IMR-90 (cell line): ENCODE data around the gene TMPRSS11E. TPM values are rescaled to one million over a fixed set of nuclear protein-coding genes. Genes with fewer than 3 reads are reported as not detected.

Experiments used
- ATAC-seq: fragments of 200-7000 bp; cut with Tn5 transposase; 2 replicates; pipeline ENCODE4 v1.9.1; 2020; ENCODE audit warnings: low read depth, mild to moderate bottlenecking, moderate library complexity
- BruUV-seq: library from RNA; stranded (reverse); fragments of 400-500 nt; replicated peaks from 2 replicates; lab custom pipeline; 2021; lab: Mats Ljungman, UMichigan
- CTCF ChIA-PET: fragments of 300-600 bp; formaldehyde crosslinking; extraction: SDS; loops from one replicate; lab custom pipeline; 2021; ENCODE audit warnings: antibody characterized with exemption; lab: Yijun Ruan, JAX
- POLR2A ChIA-PET: fragments of 300-600 bp; sonication (Branson Sonifier 250); formaldehyde crosslinking; loops from one replicate; lab custom pipeline; 2022; ENCODE audit warnings: antibody characterized with exemption; ENCODE audit not compliant: unreplicated experiment; lab: Charles Lee
- DNase-seq: peaks from one replicate; pipeline ENCODE4 v3.0.0; 2013
- H2AFZ ChIP-seq: replicated peaks from 2 replicates; pipeline ENCODE3; 2013; ENCODE audit warnings: low read length, mild to moderate bottlenecking; ENCODE audit not compliant: poor library complexity
- H2AK5ac ChIP-seq: 2 replicates; pipeline ENCODE4 v1.6.1; 2013; ENCODE audit warnings: low read depth, low read length, inconsistent platforms
- H2AK9ac ChIP-seq: replicated peaks from 2 replicates; pipeline ENCODE3; 2013; ENCODE audit warnings: mild to moderate bottlenecking, low read depth, low read length, moderate library complexity; ENCODE audit not compliant: poor library complexity
- H2BK120ac ChIP-seq: 2 replicates; pipeline ENCODE4 v1.6.1; 2013; ENCODE audit warnings: low read depth, low read length, inconsistent platforms
- H2BK15ac ChIP-seq: 3 replicates; pipeline ENCODE4 v1.6.1; 2013; ENCODE audit warnings: low read depth, low read length, inconsistent platforms
- H2BK20ac ChIP-seq: 2 replicates; pipeline ENCODE4 v1.6.1; 2013; ENCODE audit warnings: low read depth, mild to moderate bottlenecking, inconsistent platforms, low read length, moderate library complexity
- H2BK5ac ChIP-seq: 2 replicates; pipeline ENCODE4 v1.6.1; 2013; ENCODE audit warnings: mild to moderate bottlenecking, low read depth, low read length, inconsistent platforms; ENCODE audit not compliant: poor library complexity, severe bottlenecking
- H3K14ac ChIP-seq: replicated peaks from 2 replicates; pipeline ENCODE4 v1.6.1; 2013; ENCODE audit warnings: low read depth, low read length, inconsistent platforms
- H3K18ac ChIP-seq: 2 replicates; pipeline ENCODE4 v1.6.1; 2013; ENCODE audit warnings: low read depth, low read length, control low read depth
- H3K23ac ChIP-seq: 2 replicates; pipeline ENCODE4 v1.6.1; 2013; ENCODE audit warnings: low read depth, low read length, inconsistent platforms
- H3K27ac ChIP-seq: 2 replicates; pipeline ENCODE4 v1.5.1; 2013; ENCODE audit warnings: mild to moderate bottlenecking, control low read depth, low read length; ENCODE audit not compliant: insufficient read depth
- H3K27me3 ChIP-seq: 2 replicates; pipeline ENCODE4 v1.6.1; 2013; ENCODE audit warnings: low read length; ENCODE audit not compliant: control insufficient read depth, insufficient read depth
- H3K36me3 ChIP-seq: 2 replicates; pipeline ENCODE4 v1.6.1; 2013; ENCODE audit warnings: low read length, mixed read lengths; ENCODE audit not compliant: control insufficient read depth, insufficient read depth
- H3K4ac ChIP-seq: 2 replicates; pipeline ENCODE4 v1.6.1; 2013; ENCODE audit warnings: low read depth, low read length, inconsistent platforms
- H3K4me1 ChIP-seq: 2 replicates; pipeline ENCODE4 v1.6.1; 2013; ENCODE audit warnings: low read length, mixed read lengths; ENCODE audit not compliant: control insufficient read depth, insufficient read depth
- H3K4me2 ChIP-seq: 2 replicates; pipeline ENCODE4 v1.6.1; 2013; ENCODE audit warnings: low read depth, mild to moderate bottlenecking, control low read depth, low read length, moderate library complexity
- H3K4me3 ChIP-seq: 2 replicates; pipeline ENCODE4 v1.5.1; 2013; ENCODE audit warnings: low read depth, mild to moderate bottlenecking, control low read depth, low read length, moderate library complexity; ENCODE audit not compliant: insufficient read depth
- H3K56ac ChIP-seq: 2 replicates; pipeline ENCODE4 v1.6.1; 2013; ENCODE audit warnings: low read length, inconsistent platforms; ENCODE audit not compliant: insufficient read depth; ENCODE audit errors: extremely low read depth
- H3K79me1 ChIP-seq, 2 experiments: 2 replicates each; pipeline ENCODE4 v1.6.1; 2013; ENCODE audit warnings: low read length in 2 of 2, inconsistent platforms in 1 of 2, low read depth in 1 of 2
- H3K9ac ChIP-seq: 2 replicates; pipeline ENCODE4 v1.6.1; 2013; ENCODE audit warnings: low read depth, low read length, control low read depth
- H3K9me1 ChIP-seq: 2 replicates; pipeline ENCODE4 v1.6.1; 2013; ENCODE audit warnings: low read length, inconsistent platforms; ENCODE audit not compliant: insufficient read depth
- H3K9me3 ChIP-seq: 2 replicates; pipeline ENCODE4 v1.6.1; 2013; ENCODE audit warnings: low read length; ENCODE audit not compliant: control insufficient read depth, insufficient read depth
- H4K20me1 ChIP-seq: 2 replicates; pipeline ENCODE4 v1.6.1; 2013; ENCODE audit warnings: low read length, inconsistent platforms; ENCODE audit not compliant: insufficient read depth
- H4K5ac ChIP-seq: 2 replicates; pipeline ENCODE4 v1.6.1; 2013; ENCODE audit warnings: mild to moderate bottlenecking, low read depth, low read length, control low read depth
- H4K8ac ChIP-seq, 2 experiments: 2 replicates each; pipeline ENCODE4 v1.6.1; 2013; ENCODE audit warnings: low read depth in 2 of 2, low read length in 2 of 2, control low read depth in 1 of 2, inconsistent platforms in 1 of 2
- H4K91ac ChIP-seq: 2 replicates; pipeline ENCODE4 v1.6.1; 2013; ENCODE audit warnings: low read depth, low read length, inconsistent platforms; ENCODE audit not compliant: insufficient read depth
- BHLHE40 ChIP-seq: fragments of 150-350 bp; IDR thresholded peaks from 2 replicates; pipeline ENCODE4 v1.6.1; 2016; ENCODE audit warnings: mild to moderate bottlenecking, low read depth, low read length
- CEBPB ChIP-seq: IDR thresholded peaks from 2 replicates; pipeline ENCODE4 v1.6.1; 2012; ENCODE audit warnings: low read depth, low read length, improper control_type of control experiment
- CHD1 ChIP-seq: IDR thresholded peaks from 2 replicates; pipeline ENCODE4 v1.6.1; 2012; ENCODE audit warnings: low read depth, low read length, improper control_type of control experiment
- CTCF ChIP-seq: conservative IDR thresholded peaks from 2 replicates; pipeline ENCODE4 v1.5.1; 2012; ENCODE audit warnings: mild to moderate bottlenecking, low read depth, low read length, improper control_type of control experiment
- FOS ChIP-seq: fragments of 150-350 bp; IDR thresholded peaks from 2 replicates; pipeline ENCODE4 v1.6.1; 2016; ENCODE audit warnings: low read depth, low read length
- MAFK ChIP-seq: IDR thresholded peaks from 2 replicates; pipeline ENCODE4 v1.6.1; 2012; ENCODE audit warnings: low read depth, low read length, improper control_type of control experiment
- MAZ ChIP-seq: IDR thresholded peaks from 2 replicates; pipeline ENCODE4 v1.6.1; 2012; ENCODE audit warnings: low read depth, mild to moderate bottlenecking, low read length, improper control_type of control experiment, moderate library complexity, borderline replicate concordance
- MXI1 ChIP-seq: IDR thresholded peaks from 2 replicates; pipeline ENCODE4 v1.6.1; 2012; ENCODE audit warnings: low read depth, mild to moderate bottlenecking, low read length, moderate library complexity, borderline replicate concordance
- NFE2L2 ChIP-seq: fragments of 150-350 bp; IDR thresholded peaks from 2 replicates; pipeline ENCODE4 v1.6.1; 2016; ENCODE audit warnings: low read depth, mild to moderate bottlenecking, low read length
- POLR2A ChIP-seq: IDR thresholded peaks from 2 replicates; pipeline ENCODE4 v1.6.1; 2012; ENCODE audit warnings: mild to moderate bottlenecking, low read depth, low read length
- RAD21 ChIP-seq: IDR thresholded peaks from 2 replicates; pipeline ENCODE4 v1.6.1; 2012; ENCODE audit warnings: low read length, improper control_type of control experiment
- RCOR1 ChIP-seq: IDR thresholded peaks from 2 replicates; pipeline ENCODE4 v1.6.1; 2012; ENCODE audit warnings: mild to moderate bottlenecking, low read length, improper control_type of control experiment; ENCODE audit not compliant: insufficient replicate concordance
- RFX5 ChIP-seq: IDR thresholded peaks from 2 replicates; pipeline ENCODE4 v1.8.0; 2012; ENCODE audit warnings: low read depth, mild to moderate bottlenecking, low read length, moderate library complexity
- SMC3 ChIP-seq: fragments of 150-350 bp; IDR thresholded peaks from 2 replicates; pipeline ENCODE4 v1.6.1; 2016; ENCODE audit warnings: low read depth, mild to moderate bottlenecking, antibody characterized with exemption, low read length, moderate library complexity
- USF2 ChIP-seq: fragments of 150-350 bp; IDR thresholded peaks from 2 replicates; pipeline ENCODE4 v1.6.1; 2017; ENCODE audit warnings: mild to moderate bottlenecking, antibody characterized with exemption, low read length, low read depth
- WGBS, 2 experiments: methylation state at CpG; one replicate each; pipeline versions ENCODE4 v1.1.5 to v1.1.7; 2013; ENCODE audit warnings: missing lambda C conversion rate in 2 of 2; ENCODE audit not compliant: insufficient read length in 1 of 2; ENCODE audit errors: extremely low coverage in 2 of 2; 5-methylcytosine and 5-hydroxymethylcytosine counted together
- dilution Hi-C: fragments of 300-500 bp; cut with HindIII; formaldehyde crosslinking; loops from one replicate; pipeline ENCODE4 v1.14.3; 2018; ENCODE audit warnings: low sequenced_read_pairs; ENCODE audit not compliant: unreplicated experiment
- in situ Hi-C: fragments of 300-500 bp; cut with MboI; formaldehyde crosslinking; loops from 3 replicates; pipeline ENCODE4 v1.14.3; 2019; ENCODE audit warnings: low sequenced_read_pairs, inconsistent platforms, mixed read lengths
- intact Hi-C: fragments of 100-400 bp; cut with micrococcal nuclease; formaldehyde crosslinking; loops from 2 replicates; pipeline ENCODE4 v1.10.0; 2022
- polyA plus RNA-seq, 3 experiments: library from polyadenylated mRNA; depleted of rRNA; stranded (reverse); fragments of >200 nt; gene quantifications; 2 replicates each; pipeline ENCODE4 v1.2.3, GENCODE V29; 2012; ENCODE audit warnings: low replicate concordance in 1 of 3
- total RNA-seq: library from RNA; depleted of rRNA; stranded (reverse); fragments of >200 nt; gene quantifications from 2 replicates; pipeline ENCODE4 v1.2.3, GENCODE V29; 2012
- TF ChIP-seq, protein P1 (sequence below): fragments of 150-350 bp; IDR thresholded peaks from 2 replicates; pipeline ENCODE4 v1.6.1; 2016; ENCODE audit warnings: low read depth, mild to moderate bottlenecking, low read length, moderate library complexity, borderline replicate concordance

TMPRSS11E gene
- total and polyA plus RNA-seq, 2 of the 4 experiments (the other 2 are of a cell fraction): not detected

DNA sequence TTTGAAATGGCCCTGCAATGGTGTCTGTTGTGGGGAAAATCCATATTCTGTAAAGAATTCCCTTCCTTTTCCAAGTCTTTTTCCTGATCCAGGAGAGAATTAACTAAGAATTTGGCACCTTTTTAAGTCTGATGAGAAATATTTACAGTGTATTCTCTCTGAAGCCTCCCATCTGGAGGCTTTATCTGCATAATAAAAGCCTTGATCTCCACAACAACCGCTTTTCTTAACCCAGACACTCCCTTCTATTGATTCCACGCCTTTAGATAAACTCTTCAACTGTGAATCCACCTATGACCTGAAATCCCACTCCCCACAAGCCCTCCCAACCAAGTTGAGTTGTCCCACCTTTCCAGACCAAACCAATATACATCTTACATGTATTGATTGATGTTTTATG is 43.1 kb upstream of the TMPRSS11E start:
- no peak overlapping the region for H3K4ac ChIP-seq
- intact Hi-C loops (no loop called here), dilution Hi-C loops (no loop called here), in situ Hi-C loops (no loop called here)
- no peaks in the 10 kb centered on the region for H3K9me3 ChIP-seq
- TF ChIP-seq RCOR1: no peak
- TF ChIP-seq RFX5: no peak
- no peak for TF ChIP-seq NFE2L2
- TF ChIP-seq BHLHE40: no peak
- no peak for TF ChIP-seq FOS
- no peak for TF ChIP-seq MAZ
- no peak for TF ChIP-seq CEBPB
- TF ChIP-seq MXI1: no peak
- no peak for TF ChIP-seq POLR2A
- TF ChIP-seq MAFK: no peak
- TF ChIP-seq, protein P1, sequence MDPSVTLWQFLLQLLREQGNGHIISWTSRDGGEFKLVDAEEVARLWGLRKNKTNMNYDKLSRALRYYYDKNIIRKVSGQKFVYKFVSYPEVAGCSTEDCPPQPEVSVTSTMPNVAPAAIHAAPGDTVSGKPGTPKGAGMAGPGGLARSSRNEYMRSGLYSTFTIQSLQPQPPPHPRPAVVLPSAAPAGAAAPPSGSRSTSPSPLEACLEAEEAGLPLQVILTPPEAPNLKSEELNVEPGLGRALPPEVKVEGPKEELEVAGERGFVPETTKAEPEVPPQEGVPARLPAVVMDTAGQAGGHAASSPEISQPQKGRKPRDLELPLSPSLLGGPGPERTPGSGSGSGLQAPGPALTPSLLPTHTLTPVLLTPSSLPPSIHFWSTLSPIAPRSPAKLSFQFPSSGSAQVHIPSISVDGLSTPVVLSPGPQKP: no peak
- TF ChIP-seq SMC3: no peak
- no peak for TF ChIP-seq CHD1
- no peak for TF ChIP-seq RAD21
- TF ChIP-seq USF2: no peak
- TF ChIP-seq CTCF: no peak
- 0 out of 2 replicates have a peak, but pooled peaks cover 2% of the 10 kb centered on the region for H3K9me1 ChIP-seq
- no peak overlapping the region for H4K5ac ChIP-seq
- H3K36me3 ChIP-seq: no peaks in the 10 kb centered on the region
- H2BK15ac ChIP-seq: no peak overlapping the region
- no peak overlapping the region for H2AK9ac ChIP-seq
- ChIA-PET POLR2A (no interaction called here), CTCF (no interaction called here)
- DNase-seq (no peak), ATAC-seq (no peak)
- H4K20me1 ChIP-seq: no peaks in the 10 kb centered on the region
- H3K9ac ChIP-seq: no peak overlapping the region
- no peak overlapping the region for H2BK120ac ChIP-seq
- H3K56ac ChIP-seq: no peak overlapping the region
- H3K14ac ChIP-seq: no peak overlapping the region
- no peak overlapping the region for H3K18ac ChIP-seq
- H3K27ac ChIP-seq: no peak overlapping the region
- no peak overlapping the region for H2BK5ac ChIP-seq
- no peak overlapping the region for H4K8ac ChIP-seq
- no CpG with 5 or more reads among the region's 2 CpGs for WGBS, 2 experiments
- no peak overlapping the region for H2AFZ ChIP-seq
- no TSS peak for BruUV-seq
- no peak overlapping the region for H3K23ac ChIP-seq
- H3K4me3 ChIP-seq: no peak overlapping the region
- no peak overlapping the region for H2BK20ac ChIP-seq
- H4K91ac ChIP-seq: no peak overlapping the region
- no peak overlapping the region for H3K4me2 ChIP-seq
- no peak overlapping the region for H2AK5ac ChIP-seq
- H3K79me1 ChIP-seq: no peaks in the 10 kb centered on the region
- H3K27me3 ChIP-seq: no peaks in the 10 kb centered on the region
- peaks cover 2% of the 10 kb centered on the region; the same call in 1 of the 2 replicates for H3K4me1 ChIP-seq
